ENCODE data around the gene CDH2. TPM values are rescaled to one million over a fixed set of nuclear protein-coding genes. Genes with fewer than 3 reads are reported as not detected.

CDH2 gene
- total RNA-seq, 1 donor from 2014 or later = 234 TPM

DNA sequence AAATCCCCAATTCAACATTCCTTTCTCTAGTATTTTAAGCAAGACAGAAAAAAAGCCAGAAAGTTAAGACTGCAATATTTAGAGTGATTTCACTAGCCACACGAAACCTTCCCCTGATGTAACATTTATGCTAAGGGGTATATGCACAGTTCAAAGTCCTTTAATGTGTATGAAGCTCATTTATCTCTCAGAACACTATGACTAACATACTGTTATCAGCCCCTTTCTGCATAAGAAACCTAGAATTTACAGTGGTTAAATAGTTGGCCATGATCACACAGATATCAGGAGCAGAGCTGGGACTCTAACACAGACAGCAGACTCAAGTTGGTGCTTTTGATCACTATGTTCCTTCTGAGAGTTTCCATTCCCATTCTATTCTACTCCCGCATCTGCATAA is 185.5 kb downstream of the CDH2 start:
- TF ChIP-seq, protein P1, sequence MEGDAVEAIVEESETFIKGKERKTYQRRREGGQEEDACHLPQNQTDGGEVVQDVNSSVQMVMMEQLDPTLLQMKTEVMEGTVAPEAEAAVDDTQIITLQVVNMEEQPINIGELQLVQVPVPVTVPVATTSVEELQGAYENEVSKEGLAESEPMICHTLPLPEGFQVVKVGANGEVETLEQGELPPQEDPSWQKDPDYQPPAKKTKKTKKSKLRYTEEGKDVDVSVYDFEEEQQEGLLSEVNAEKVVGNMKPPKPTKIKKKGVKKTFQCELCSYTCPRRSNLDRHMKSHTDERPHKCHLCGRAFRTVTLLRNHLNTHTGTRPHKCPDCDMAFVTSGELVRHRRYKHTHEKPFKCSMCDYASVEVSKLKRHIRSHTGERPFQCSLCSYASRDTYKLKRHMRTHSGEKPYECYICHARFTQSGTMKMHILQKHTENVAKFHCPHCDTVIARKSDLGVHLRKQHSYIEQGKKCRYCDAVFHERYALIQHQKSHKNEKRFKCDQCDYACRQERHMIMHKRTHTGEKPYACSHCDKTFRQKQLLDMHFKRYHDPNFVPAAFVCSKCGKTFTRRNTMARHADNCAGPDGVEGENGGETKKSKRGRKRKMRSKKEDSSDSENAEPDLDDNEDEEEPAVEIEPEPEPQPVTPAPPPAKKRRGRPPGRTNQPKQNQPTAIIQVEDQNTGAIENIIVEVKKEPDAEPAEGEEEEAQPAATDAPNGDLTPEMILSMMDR (conservative IDR thresholded peaks at IDR 0.05) = no peak
- no peak for DNase-seq (ENCODE audit: low read depth, low spot score)
- H3K27ac Mint-ChIP-seq (ENCODE audit: unreplicated experiment) = peak overlapping the region; percentile 60
- H3K9me3 Mint-ChIP-seq = no peaks in the 10 kb centered on the region
- peaks cover 18% of the 10 kb centered on the region for H3K4me1 Mint-ChIP-seq
- H3K4me3 Mint-ChIP-seq = no peak overlapping the region
- H3K36me3 Mint-ChIP-seq (ENCODE audit: low read depth) = peaks cover 35% of the 10 kb centered on the region
- H3K27me3 Mint-ChIP-seq (ENCODE audit: low read depth) = no peaks in the 10 kb centered on the region

DNA sequence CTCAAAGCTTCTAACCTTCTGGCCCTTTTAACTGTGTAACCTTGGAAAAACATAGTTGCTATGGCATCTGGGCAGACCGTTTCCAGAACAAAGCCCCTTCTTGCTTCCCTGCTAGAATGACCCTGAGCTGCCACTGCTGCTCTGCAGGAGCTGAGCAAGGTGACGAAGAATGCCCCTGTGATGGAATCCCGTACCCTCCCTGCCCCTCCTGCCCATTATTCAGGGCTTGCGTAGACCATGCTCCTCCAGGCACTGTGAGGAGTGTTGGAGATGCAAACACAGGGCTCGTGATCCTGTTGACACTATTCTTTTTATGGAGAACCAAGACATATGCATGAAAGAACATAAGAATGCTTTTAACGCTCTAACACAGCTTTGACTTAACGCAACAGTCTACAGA is 191.1 kb downstream of the CDH2 start:
- Mint-ChIP-seq H3K4me3 (no peak overlapping the region), H3K36me3 (ENCODE audit: low read depth) (peaks cover 46% of the 10 kb centered on the region), H3K27me3 (ENCODE audit: low read depth) (no peaks in the 10 kb centered on the region), H3K27ac (ENCODE audit: unreplicated experiment) (peak overlapping the region; percentile 25), H3K4me1 (peaks cover 18% of the 10 kb centered on the region), H3K9me3 (no peaks in the 10 kb centered on the region)
- no peak for DNase-seq (ENCODE audit: low read depth, low spot score)
- TF ChIP-seq, protein P1 (conservative IDR thresholded peaks at IDR 0.05) = no peak

DNA sequence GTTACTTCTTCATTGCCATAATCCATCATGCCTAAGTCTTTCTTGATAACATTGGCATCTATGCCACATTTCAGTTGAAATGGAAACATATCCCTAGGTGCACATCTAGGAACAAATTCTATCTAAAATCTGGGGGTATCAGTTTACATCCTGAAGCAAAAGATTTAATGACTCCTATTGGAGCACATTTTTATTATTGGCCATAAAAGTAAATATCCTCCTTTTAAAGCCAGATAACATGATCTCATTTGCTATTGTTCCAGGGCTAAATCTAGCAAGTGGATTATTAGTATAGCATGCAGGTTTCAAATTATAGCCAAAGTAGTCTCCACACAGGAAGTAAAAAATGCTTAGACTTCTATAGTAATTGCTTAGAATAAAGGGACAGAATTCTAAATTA is 193.2 kb downstream of the CDH2 start:
- Mint-ChIP-seq H3K4me3 (no peak overlapping the region), H3K9me3 (no peaks in the 10 kb centered on the region), H3K27ac (ENCODE audit: unreplicated experiment) (no peak overlapping the region), H3K27me3 (ENCODE audit: low read depth) (no peaks in the 10 kb centered on the region), H3K4me1 (peaks cover 18% of the 10 kb centered on the region), H3K36me3 (ENCODE audit: low read depth) (peaks cover 51% of the 10 kb centered on the region)
- DNase-seq (ENCODE audit: low read depth, low spot score) = no peak
- TF ChIP-seq, protein P1 (conservative IDR thresholded peaks at IDR 0.05) = no peak

DNA sequence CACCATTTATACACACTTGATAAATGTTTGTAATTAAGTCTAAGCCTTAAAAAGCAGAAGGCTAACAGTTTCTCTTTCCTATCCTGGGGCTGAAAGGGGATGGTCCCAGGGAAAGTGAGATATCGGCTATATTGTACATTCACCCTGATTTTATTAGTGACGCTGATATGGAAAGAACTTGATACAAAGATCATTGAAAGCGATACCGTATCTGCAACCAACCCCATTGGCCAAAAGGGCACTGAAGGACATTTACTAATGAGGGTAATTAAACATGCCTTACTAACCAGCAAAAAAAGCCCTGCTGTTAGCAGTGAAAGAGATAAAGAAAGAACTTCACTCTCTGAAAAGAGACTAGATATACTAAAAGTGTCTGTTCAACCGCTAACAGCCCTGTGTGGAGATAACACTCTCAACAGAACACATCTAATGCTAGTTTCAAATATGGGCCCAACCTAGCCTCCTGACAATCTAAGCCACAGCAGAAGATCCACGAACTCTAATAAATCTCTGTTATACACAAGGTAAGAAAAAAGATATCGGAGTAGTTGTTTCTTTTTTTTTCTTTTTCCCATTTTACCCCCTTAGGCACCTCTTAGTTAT is 200.0 kb downstream of the CDH2 start:
- Mint-ChIP-seq H3K27me3 (ENCODE audit: low read depth) (no peaks in the 10 kb centered on the region), H3K4me3 (no peak overlapping the region), H3K9me3 (no peaks in the 10 kb centered on the region), H3K4me1 (no peaks in the 10 kb centered on the region), H3K36me3 (ENCODE audit: low read depth) (peaks cover 61% of the 10 kb centered on the region), H3K27ac (ENCODE audit: unreplicated experiment) (peak overlapping the region; percentile 48)
- TF ChIP-seq, protein P1 (conservative IDR thresholded peaks at IDR 0.05) = no peak
- no peak for DNase-seq (ENCODE audit: low read depth, low spot score)

DNA sequence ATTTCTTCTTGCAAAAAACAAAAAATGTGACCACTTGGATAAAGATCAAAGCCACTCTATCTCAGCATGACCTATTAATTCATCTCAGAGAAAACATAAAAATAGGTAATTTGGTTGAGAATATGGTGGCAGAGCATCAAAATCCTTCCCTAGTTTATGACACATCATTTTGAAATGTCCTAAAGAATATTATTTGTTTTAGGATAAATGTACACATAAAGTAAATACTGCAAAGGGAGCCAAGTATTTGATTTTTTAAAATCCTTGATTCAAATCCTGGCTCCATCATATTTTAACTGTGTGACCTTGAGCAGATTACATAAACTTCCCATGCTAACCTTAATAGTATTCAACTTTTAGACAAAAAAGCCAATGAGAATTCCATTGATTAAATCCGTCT is 206.6 kb downstream of the CDH2 start:
- Mint-ChIP-seq H3K27me3 (ENCODE audit: low read depth) (no peaks in the 10 kb centered on the region), H3K36me3 (ENCODE audit: low read depth) (peaks cover 50% of the 10 kb centered on the region)
- TF ChIP-seq, protein P1 (conservative IDR thresholded peaks at IDR 0.05) = no peak

More for the DNA sequence above, 206.6 kb downstream of the CDH2 start:
- Mint-ChIP-seq H3K9me3 (peaks cover 3% of the 10 kb centered on the region), H3K27ac (ENCODE audit: unreplicated experiment) (no peak overlapping the region), H3K4me1 (peaks cover 21% of the 10 kb centered on the region), H3K4me3 (no peak overlapping the region)
- DNase-seq (ENCODE audit: low read depth, low spot score) = no peak

Data from neural crest cell (in vitro differentiated cells).